HG03025 (cell line): ENCODE results near the gene HDAC2.
"Not testable (repeated sequence)": the region's sequence is repeated elsewhere in the genome, so short reads cannot be mapped to it uniquely, and the experiment has no call there.

ENCODE experiments used
- ATAC-seq: cut with Tn5 transposase; IDR thresholded peaks from one replicate; pipeline ENCODE4 v1.9.1; 2021; ENCODE audit warnings: mild to moderate bottlenecking, moderate library complexity; ENCODE audit not compliant: unreplicated experiment, low FRiP score

HDAC2 gene

GRCh38 chr6:113970805-113971676, at the start of gene HDAC2:
HDAC2 (minus strand) TSS chr6:113971148; CDS start chr6:113970908, 240 bp downstream.
- ATAC-seq, result peak; percentile 79

- no peak for ATAC-seq
Measured at GRCh38 chr6:114020196-114020595, 49.2 kb upstream of the HDAC2 start.

- not testable (repeated sequence) for ATAC-seq
Measured at GRCh38 chr6:114017146-114017545, 46.2 kb upstream of the HDAC2 start.

- ATAC-seq, result not testable (repeated sequence)
Measured at GRCh38 chr6:114014106-114014505, 43.2 kb upstream of the HDAC2 start.

- ATAC-seq, result not testable (repeated sequence)
Measured at GRCh38 chr6:114011486-114011885, 40.5 kb upstream of the HDAC2 start.

GRCh38 chr6:114010540-114010939, 39.6 kb upstream of the HDAC2 start:
- ATAC-seq, result no peak

- no peak for ATAC-seq
Measured at GRCh38 chr6:114009192-114009591, 38.2 kb upstream of the HDAC2 start.

- no peak for ATAC-seq
Measured at GRCh38 chr6:114008331-114008730, 37.4 kb upstream of the HDAC2 start.

- peak; percentile 84 for ATAC-seq
Measured at GRCh38 chr6:114007516-114007915, 36.6 kb upstream of the HDAC2 start.

GRCh38 chr6:114001354-114001753, 30.4 kb upstream of the HDAC2 start:
- ATAC-seq, result no peak

GRCh38 chr6:114000069-114000468, 29.1 kb upstream of the HDAC2 start:
- no peak for ATAC-seq

- ATAC-seq, result no peak
Measured at GRCh38 chr6:113999284-113999683, 28.3 kb upstream of the HDAC2 start.

- ATAC-seq, result no peak
Measured at GRCh38 chr6:113998811-113999210, 27.9 kb upstream of the HDAC2 start.

GRCh38 chr6:113997116-113997515, 26.2 kb upstream of the HDAC2 start:
- ATAC-seq, result no peak

GRCh38 chr6:113995634-113996033, 24.7 kb upstream of the HDAC2 start:
- ATAC-seq, result no peak

GRCh38 chr6:113994934-113995342, 24.0 kb upstream of the HDAC2 start:
- ATAC-seq, result peak; percentile 92

GRCh38 chr6:113989675-113990074, 18.7 kb upstream of the HDAC2 start:
- no peak for ATAC-seq

GRCh38 chr6:113982675-113983074, 11.7 kb upstream of the HDAC2 start:
- ATAC-seq, result not testable (repeated sequence)

GRCh38 chr6:113982055-113982550, 11.2 kb upstream of the HDAC2 start:
- no peak for ATAC-seq

GRCh38 chr6:113980937-113981554, 10.1 kb upstream of the HDAC2 start:
- no peak for ATAC-seq

GRCh38 chr6:113979937-113980336, 9.0 kb upstream of the HDAC2 start:
- peak; percentile 67 for ATAC-seq
